Astrocyte of the spinal cord (primary cell): Measurements from ENCODE around the gene ARF3.
A peak's percentile ranks its signal among the peaks of the same experiment; 100 is the strongest.

Source experiments
- DNase-seq: peaks from one replicate; pipeline ENCODE4 v3.0.0; 2011; ENCODE audit warnings: low read depth, low spot score
- H3K4me3 ChIP-seq: 2 replicates; pipeline ENCODE4 v1.5.1; 2011; ENCODE audit warnings: low read depth, mild to moderate bottlenecking, low read length, moderate library complexity
- in situ Hi-C: cut with HindIII; loops from 2 replicates; pipeline ENCODE4 v1.10.0; 2017; ENCODE audit warnings: low sequenced_read_pairs
- TF ChIP-seq, protein P1 (sequence below): IDR thresholded peaks from 2 replicates; pipeline ENCODE4 v1.5.1; 2012; ENCODE audit warnings: low read depth, mild to moderate bottlenecking, low read length, inconsistent platforms

The ARF3 gene

DNA sequence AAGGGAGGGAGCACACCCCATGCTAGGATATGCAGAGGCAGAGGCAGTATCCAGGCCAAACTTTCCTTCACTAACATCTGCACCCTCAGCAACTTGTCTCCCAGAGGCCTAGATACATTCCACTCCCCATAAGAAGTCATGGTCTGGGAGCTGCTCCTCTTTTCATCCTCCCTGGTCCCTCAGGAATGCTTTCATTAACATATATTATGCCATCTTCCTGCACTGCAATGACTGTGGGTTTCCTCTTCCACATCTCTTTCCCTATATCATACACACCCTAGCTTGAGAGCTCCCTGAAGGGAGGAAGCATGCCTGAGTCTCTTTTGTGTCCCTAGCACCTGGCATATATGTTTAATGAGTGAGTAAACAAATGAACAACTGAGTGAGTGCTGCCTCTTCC lies 33.3 kb upstream of the ARF3 start:
- no peak overlapping the region for H3K4me3 ChIP-seq
- TF ChIP-seq, protein P1, sequence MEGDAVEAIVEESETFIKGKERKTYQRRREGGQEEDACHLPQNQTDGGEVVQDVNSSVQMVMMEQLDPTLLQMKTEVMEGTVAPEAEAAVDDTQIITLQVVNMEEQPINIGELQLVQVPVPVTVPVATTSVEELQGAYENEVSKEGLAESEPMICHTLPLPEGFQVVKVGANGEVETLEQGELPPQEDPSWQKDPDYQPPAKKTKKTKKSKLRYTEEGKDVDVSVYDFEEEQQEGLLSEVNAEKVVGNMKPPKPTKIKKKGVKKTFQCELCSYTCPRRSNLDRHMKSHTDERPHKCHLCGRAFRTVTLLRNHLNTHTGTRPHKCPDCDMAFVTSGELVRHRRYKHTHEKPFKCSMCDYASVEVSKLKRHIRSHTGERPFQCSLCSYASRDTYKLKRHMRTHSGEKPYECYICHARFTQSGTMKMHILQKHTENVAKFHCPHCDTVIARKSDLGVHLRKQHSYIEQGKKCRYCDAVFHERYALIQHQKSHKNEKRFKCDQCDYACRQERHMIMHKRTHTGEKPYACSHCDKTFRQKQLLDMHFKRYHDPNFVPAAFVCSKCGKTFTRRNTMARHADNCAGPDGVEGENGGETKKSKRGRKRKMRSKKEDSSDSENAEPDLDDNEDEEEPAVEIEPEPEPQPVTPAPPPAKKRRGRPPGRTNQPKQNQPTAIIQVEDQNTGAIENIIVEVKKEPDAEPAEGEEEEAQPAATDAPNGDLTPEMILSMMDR = no peak
- in situ Hi-C loops = no loop called here
- no peak for DNase-seq

DNA sequence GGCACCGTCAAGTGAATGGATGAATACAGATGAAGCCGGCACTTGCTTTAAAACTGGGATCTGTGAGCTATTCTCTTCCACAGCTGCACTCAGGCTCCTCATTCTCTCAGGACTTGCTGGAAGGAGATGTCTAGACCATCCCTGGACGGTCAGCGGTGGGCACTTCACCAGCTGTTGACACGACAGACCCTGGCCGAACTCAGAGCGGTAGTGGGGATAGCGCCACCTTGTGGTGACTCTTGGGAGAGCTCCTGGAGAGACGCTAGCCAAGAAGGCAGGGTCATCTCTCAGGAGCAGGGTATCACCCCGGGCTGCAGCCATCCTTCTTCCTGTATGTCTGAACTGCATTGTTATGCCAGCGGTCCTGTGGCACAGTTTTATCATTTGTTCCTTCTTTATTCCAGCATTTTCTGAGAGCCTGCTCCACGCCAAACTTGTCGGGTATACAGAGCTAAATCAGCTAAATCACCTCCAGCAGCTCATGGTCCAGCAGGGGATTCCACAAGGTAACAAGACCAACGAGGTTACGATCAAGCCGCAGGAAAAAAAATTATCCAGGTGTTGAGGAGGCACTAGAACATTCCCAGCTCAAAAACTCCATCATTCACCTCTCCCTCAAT lies 30.9 kb upstream of the ARF3 start:
- in situ Hi-C loops = no loop called here
- no peak for DNase-seq
- TF ChIP-seq, protein P1 = peak; percentile 91
- no peak overlapping the region for H3K4me3 ChIP-seq

DNA sequence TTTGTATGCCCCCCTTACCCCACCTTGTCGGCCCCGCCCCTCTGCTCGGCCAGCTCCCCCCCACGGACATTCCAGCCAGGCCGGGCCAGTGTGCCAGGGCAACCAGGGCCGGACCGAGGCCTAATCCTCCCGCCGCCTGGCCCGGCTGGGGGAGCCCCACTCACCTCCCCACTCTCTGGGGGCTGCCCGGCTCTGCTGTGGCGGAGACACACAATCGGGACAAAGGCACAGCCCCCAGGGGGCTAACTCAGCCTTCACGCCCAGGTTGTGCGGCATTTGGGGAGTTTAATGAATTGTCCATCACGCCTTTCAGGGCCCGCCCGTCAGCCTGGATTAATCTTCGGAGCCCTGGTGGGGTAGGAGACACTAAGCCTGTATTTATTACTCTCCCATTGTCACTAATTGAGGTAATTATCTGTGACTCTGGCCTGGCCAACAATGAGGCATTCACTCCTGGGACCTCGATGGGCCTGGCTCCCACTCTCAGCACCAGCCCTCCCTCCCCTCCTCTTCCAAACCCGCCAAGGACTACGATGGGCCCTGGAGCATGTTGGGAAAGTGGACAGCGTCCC lies 29.5 kb upstream of the ARF3 start:
- TF ChIP-seq, protein P1 = no peak
- no peak for DNase-seq
- in situ Hi-C loops = no loop called here
- no peak overlapping the region for H3K4me3 ChIP-seq

DNA sequence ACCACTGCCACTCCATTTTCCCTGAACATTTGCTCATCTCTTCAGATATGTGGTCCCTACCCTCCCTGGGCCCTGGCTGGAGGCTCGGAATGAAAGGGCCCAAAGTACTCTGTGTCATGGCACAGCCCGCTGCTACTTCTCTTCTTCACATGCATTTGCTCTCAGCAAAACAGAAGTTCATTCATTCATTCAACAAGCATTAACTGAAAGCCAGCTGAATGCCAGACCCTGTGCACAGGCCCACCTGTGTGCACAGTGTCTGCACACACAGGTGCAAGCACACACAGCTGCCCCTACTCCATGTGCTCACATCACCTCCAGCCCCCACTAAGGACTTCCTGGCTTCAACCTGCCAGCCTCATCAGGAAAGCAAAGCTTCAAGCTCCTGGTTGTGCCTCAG lies 28.6 kb upstream of the ARF3 start:
- TF ChIP-seq, protein P1 = no peak
- in situ Hi-C loops = no loop called here
- DNase-seq = no peak
- H3K4me3 ChIP-seq = no peak overlapping the region

DNA sequence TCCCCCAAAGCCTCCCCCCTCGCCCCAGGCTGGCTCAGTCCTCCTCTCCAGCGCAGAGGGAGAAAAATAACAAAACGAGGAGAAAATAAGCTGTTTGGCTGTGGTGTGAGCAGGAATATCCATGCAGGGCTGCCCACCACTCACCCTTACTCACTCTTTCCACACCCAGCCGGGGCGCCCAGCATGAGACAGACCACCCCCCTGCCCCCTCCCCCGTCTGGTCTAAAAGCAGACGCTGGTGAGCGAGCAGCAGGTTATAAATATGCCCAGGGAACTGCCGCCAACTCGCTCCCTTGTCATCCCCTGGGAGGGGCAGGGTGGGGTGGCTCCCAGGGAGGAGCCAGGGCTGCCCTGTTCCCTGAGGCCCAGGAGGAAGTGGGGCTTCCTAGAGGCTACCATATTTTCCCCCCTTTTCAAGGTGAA lies 28.2 kb upstream of the ARF3 start:
- no peak for DNase-seq
- TF ChIP-seq, protein P1 = no peak
- H3K4me3 ChIP-seq = no peak overlapping the region
- in situ Hi-C loops = no loop called here

DNA sequence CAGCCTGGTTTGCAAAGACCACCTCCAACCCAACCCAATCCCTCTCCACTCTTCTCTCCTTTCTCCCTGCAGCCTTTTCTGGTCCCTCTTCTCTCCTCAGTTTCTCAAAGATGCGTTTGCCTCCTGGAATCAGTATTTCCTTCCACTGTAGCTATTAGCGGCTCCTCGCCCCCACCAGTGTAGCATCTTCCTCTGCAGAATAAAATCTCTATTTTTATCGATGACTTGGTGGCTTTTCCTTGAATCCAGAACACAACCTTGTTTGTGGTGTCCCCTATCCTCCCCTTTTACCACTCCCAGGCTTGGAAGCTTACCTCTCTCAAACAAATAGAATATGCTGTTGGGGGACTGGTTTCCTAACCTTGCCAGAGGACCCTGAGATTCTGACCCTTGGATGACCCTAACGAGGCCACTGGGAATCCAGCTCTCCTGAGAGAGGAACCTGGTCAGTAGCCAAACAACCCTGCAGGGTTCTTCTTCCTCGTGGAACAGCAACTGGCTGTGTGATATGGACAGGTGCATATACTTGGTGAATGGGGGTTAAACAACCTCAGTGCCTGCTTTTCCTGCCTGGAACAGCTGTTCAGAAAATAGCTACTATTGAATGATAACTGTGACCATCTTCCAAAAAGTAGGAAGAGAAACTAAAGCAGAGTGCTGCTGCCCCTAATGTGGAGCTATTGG lies 25.3 kb upstream of the ARF3 start:
- no peak overlapping the region for H3K4me3 ChIP-seq
- in situ Hi-C loops = no loop called here
- TF ChIP-seq, protein P1 = no peak
- no peak for DNase-seq
